H1 (cell line): ENCODE measurements around the gene ELMO2. TPM values are rescaled to one million over a fixed set of nuclear protein-coding genes. Genes with fewer than 3 reads are reported as not detected.

Experiments
- CTCF ChIA-PET: fragments of 300-600 bp; sonication (Branson Sonifier 250); formaldehyde crosslinking; loops from one replicate; lab custom pipeline; 2021; ENCODE audit not compliant: partially characterized antibody; lab: Charles Lee
- POLR2A ChIA-PET: fragments of 300-600 bp; sonication (Branson Sonifier 250); formaldehyde crosslinking; loops from one replicate; lab custom pipeline; 2021; ENCODE audit warnings: inconsistent platforms; ENCODE audit not compliant: partially characterized antibody; lab: Charles Lee
- DNase-seq, 2 experiments: peaks; one replicate each; pipeline versions ENCODE4 v3.0.0 to v3.0.0-alpha.2; 2010 to 2022; ENCODE audit warnings: low spot score in 2 of 2, low read depth in 1 of 2, mixed read lengths in 1 of 2
- FAIRE-seq: peaks from 2 replicates; lab custom pipeline; 2011; peaks lifted over from hg19 to GRCh38; lab: Jason Lieb, UNC
- H2AFZ ChIP-seq: 2 replicates; pipeline ENCODE4 v1.8.1; 2012; ENCODE audit warnings: low read length, inconsistent platforms
- H2AK5ac ChIP-seq: 2 replicates; pipeline ENCODE4 v1.6.1; 2013; ENCODE audit warnings: low read depth, low read length
- H2BK120ac ChIP-seq: replicated peaks from 2 replicates; pipeline ENCODE3; 2013; ENCODE audit warnings: low read depth, low read length, inconsistent platforms
- H2BK12ac ChIP-seq: 2 replicates; pipeline ENCODE4 v1.6.1; 2013; ENCODE audit warnings: low read depth, low read length
- H2BK15ac ChIP-seq: 2 replicates; pipeline ENCODE4 v1.6.1; 2013; ENCODE audit warnings: low read length
- H2BK20ac ChIP-seq: 2 replicates; pipeline ENCODE4 v1.6.1; 2013; ENCODE audit warnings: low read length
- H2BK5ac ChIP-seq: 2 replicates; pipeline ENCODE4 v1.6.1; 2013; ENCODE audit warnings: low read depth, low read length
- H3K14ac ChIP-seq: 2 replicates; pipeline ENCODE4 v1.6.1; 2013; ENCODE audit warnings: inconsistent platforms; ENCODE audit not compliant: insufficient read length
- H3K18ac ChIP-seq: 2 replicates; pipeline ENCODE4 v1.6.1; 2013; ENCODE audit warnings: low read length; ENCODE audit errors: extremely low read depth
- H3K23ac ChIP-seq: 2 replicates; pipeline ENCODE4 v1.6.1; 2013; ENCODE audit warnings: inconsistent platforms; ENCODE audit not compliant: insufficient read length
- H3K23me2 ChIP-seq: 2 replicates; pipeline ENCODE4 v1.6.1; 2013; ENCODE audit warnings: low read depth, low read length
- H3K27ac ChIP-seq: 2 replicates; pipeline ENCODE4 v1.6.1; 2011; ENCODE audit warnings: low read depth, low read length, inconsistent platforms
- H3K27me3 ChIP-seq, 4 experiments: replicated peaks in 1 of 4; 1 replicate in 1 of 4; 2 replicates in 3 of 4; pipeline versions ENCODE4 v1.6.1 to v1.8.1; 2011 to 2013; ENCODE audit warnings: low read length in 3 of 4, mild to moderate bottlenecking in 3 of 4, inconsistent platforms in 2 of 4, mixed read lengths in 2 of 4, moderate library complexity in 1 of 4; ENCODE audit not compliant: control insufficient read depth in 3 of 4, insufficient read depth in 3 of 4; ENCODE audit errors: extremely low read depth in 1 of 4
- H3K36me3 ChIP-seq, 4 experiments: 2 replicates each; pipeline versions ENCODE4 v1.6.1 to v1.8.1; 2011 to 2013; ENCODE audit warnings: mild to moderate bottlenecking in 4 of 4, low read length in 3 of 4, moderate library complexity in 2 of 4, control low read depth in 1 of 4, inconsistent platforms in 1 of 4; ENCODE audit not compliant: insufficient read depth in 4 of 4, control insufficient read depth in 2 of 4
- H3K4ac ChIP-seq: replicated peaks from 2 replicates; pipeline ENCODE3; 2013; ENCODE audit warnings: low read length, low read depth, mixed read lengths, inconsistent platforms; ENCODE audit not compliant: insufficient read length
- H3K4me1 ChIP-seq, 4 experiments: replicated peaks in 1 of 4; 1 replicate in 1 of 4; 2 replicates in 3 of 4; pipeline versions ENCODE4 v1.6.1 to v1.8.1; 2011 to 2013; ENCODE audit warnings: low read length in 3 of 4, inconsistent platforms in 2 of 4, mixed read lengths in 1 of 4; ENCODE audit not compliant: insufficient read depth in 4 of 4, control insufficient read depth in 3 of 4
- H3K4me2 ChIP-seq, 2 experiments: 2 replicates each; pipeline versions ENCODE4 v1.6.1 to v1.8.1; 2011 to 2013; ENCODE audit warnings: low read depth in 2 of 2, low read length in 2 of 2, control low read depth in 1 of 2, inconsistent platforms in 1 of 2, mild to moderate bottlenecking in 1 of 2; ENCODE audit not compliant: insufficient read depth in 1 of 2
- H3K4me3 ChIP-seq, 4 experiments: fragments of 200-600, 300-600 bp in 1 of 4; sonication (generic), shearing (Covaris generic), sonication (Bioruptor Twin) in 1 of 4; 2 replicates each; pipeline versions ENCODE4 v1.5.1 to v1.8.1; 2011 to 2016; ENCODE audit warnings: low read length in 4 of 4, low read depth in 3 of 4, control low read depth in 2 of 4, inconsistent platforms in 2 of 4, mild to moderate bottlenecking in 2 of 4, mixed read lengths in 1 of 4, moderate library complexity in 1 of 4; ENCODE audit not compliant: insufficient read depth in 2 of 4; ENCODE audit errors: extremely low read depth in 1 of 4
- H3K56ac ChIP-seq: replicated peaks from 2 replicates; pipeline ENCODE3; 2013; ENCODE audit warnings: low read depth, mild to moderate bottlenecking, mixed read lengths, low read length, inconsistent platforms; ENCODE audit not compliant: insufficient read length
- H3K79me1 ChIP-seq: 2 replicates; pipeline ENCODE4 v1.6.1; 2013; ENCODE audit warnings: low read depth, low read length, control low read depth
- H3K79me2 ChIP-seq, 2 experiments: 2 replicates each; pipeline versions ENCODE4 v1.6.1 to v1.8.1; 2012 to 2013; ENCODE audit warnings: low read length in 2 of 2, mild to moderate bottlenecking in 2 of 2, inconsistent platforms in 1 of 2; ENCODE audit not compliant: insufficient read depth in 2 of 2, control insufficient read depth in 1 of 2
- H3K9ac ChIP-seq, 4 experiments: replicated peaks in 1 of 4; 1 replicate in 1 of 4; 2 replicates in 3 of 4; pipeline versions ENCODE4 v1.6.1 to v1.8.1; 2011 to 2013; ENCODE audit warnings: low read depth in 3 of 4, low read length in 3 of 4, control low read depth in 2 of 4, mild to moderate bottlenecking in 2 of 4, moderate library complexity in 2 of 4, inconsistent platforms in 1 of 4; ENCODE audit errors: extremely low read depth in 1 of 4
- H3K9me3 ChIP-seq, 2 experiments: 2 replicates each; pipeline versions ENCODE4 v1.6.1 to v1.8.1; 2012 to 2013; ENCODE audit warnings: mild to moderate bottlenecking in 2 of 2, moderate library complexity in 2 of 2, control low read depth in 1 of 2, inconsistent platforms in 1 of 2, low read depth in 1 of 2, low read length in 1 of 2, mixed read lengths in 1 of 2; ENCODE audit not compliant: insufficient read depth in 2 of 2
- H4K20me1 ChIP-seq, 2 experiments: replicated peaks in 1 of 2; 2 replicates each; pipeline versions ENCODE3 to v1.8.1; 2011 to 2013; ENCODE audit warnings: inconsistent platforms in 2 of 2, low read length in 2 of 2, mild to moderate bottlenecking in 1 of 2; ENCODE audit not compliant: insufficient read depth in 2 of 2, control insufficient read depth in 1 of 2
- H4K5ac ChIP-seq: 2 replicates; pipeline ENCODE4 v1.6.1; 2013; ENCODE audit warnings: low read length, low read depth, mixed read lengths, inconsistent platforms; ENCODE audit not compliant: insufficient read length
- H4K8ac ChIP-seq: 2 replicates; pipeline ENCODE4 v1.8.0; 2013; ENCODE audit warnings: mild to moderate bottlenecking, moderate library complexity, low read length, inconsistent platforms; ENCODE audit not compliant: insufficient read depth; ENCODE audit errors: extremely low read depth
- H4K91ac ChIP-seq: replicated peaks from 2 replicates; pipeline ENCODE3; 2013; ENCODE audit warnings: low read length, mixed read lengths, inconsistent platforms; ENCODE audit not compliant: insufficient read length
- BACH1 ChIP-seq: IDR thresholded peaks from 2 replicates; pipeline ENCODE4 v1.6.1; 2012; ENCODE audit warnings: low read length, improper control_type of control experiment
- BRCA1 ChIP-seq: IDR thresholded peaks from 2 replicates; pipeline ENCODE4 v1.6.1; 2012; ENCODE audit warnings: low read depth, low read length, improper control_type of control experiment
- HDAC2 ChIP-seq, 2 experiments: fragments of 300-600 bp in 1 of 2; sonication (generic) in 1 of 2; IDR thresholded peaks; 2 replicates each; pipeline ENCODE4 v1.6.1; 2011 to 2012; ENCODE audit warnings: low read depth in 2 of 2, low read length in 2 of 2, mild to moderate bottlenecking in 2 of 2, moderate library complexity in 2 of 2, borderline replicate concordance in 1 of 2, inconsistent platforms in 1 of 2
- PHF8 ChIP-seq: fragments of 200-600 bp; sonication (generic); conservative IDR thresholded peaks from 2 replicates; pipeline ENCODE4 v1.7.1; 2012; ENCODE audit warnings: low read depth, mild to moderate bottlenecking, inconsistent platforms, low read length, moderate library complexity
- POLR2AphosphoS5 ChIP-seq: IDR thresholded peaks from 2 replicates; pipeline ENCODE4 v1.6.1; 2011; ENCODE audit warnings: low read depth, low read length
- SP1 ChIP-seq: IDR thresholded peaks from 2 replicates; pipeline ENCODE4 v1.6.1; 2011; ENCODE audit warnings: low read depth, low read length
- SUZ12 ChIP-seq: fragments of 200-600 bp; sonication (generic); IDR thresholded peaks from 2 replicates; pipeline ENCODE4 v1.6.1; 2012; ENCODE audit warnings: mild to moderate bottlenecking, inconsistent platforms, low read length, moderate library complexity, mixed read lengths
- TAF1 ChIP-seq: IDR thresholded peaks from 2 replicates; pipeline ENCODE4 v1.6.1; 2011; ENCODE audit warnings: mild to moderate bottlenecking, low read depth, low read length
- TCF12 ChIP-seq: IDR thresholded peaks from 2 replicates; pipeline ENCODE4 v1.6.1; 2011; ENCODE audit warnings: low read depth, mild to moderate bottlenecking, low read length
- WGBS, 2 experiments: shearing (Covaris generic) in 1 of 2; methylation state at CpG; one replicate each; pipeline versions ENCODE4 v1.1.6 to v1.1.7; 2013 to 2015; ENCODE audit warnings: low lambda C conversion rate in 2 of 2, mixed read lengths in 2 of 2, inconsistent platforms in 1 of 2, low coverage in 1 of 2, missing lambda C conversion rate in 1 of 2; ENCODE audit not compliant: insufficient replicate concordance in 2 of 2, insufficient coverage in 1 of 2, insufficient read length in 1 of 2; ENCODE audit errors: extremely low coverage in 1 of 2, missing lambda C conversion rate in 1 of 2; 5-methylcytosine and 5-hydroxymethylcytosine counted together
- polyA plus RNA-seq, 7 experiments: library from polyadenylated mRNA; depleted of rRNA in 3 of 7; stranded (reverse) in 5 of 7; unstranded in 2 of 7; fragments of >200 nt in 5 of 7; fragments of 200-250 nt in 2 of 7; gene quantifications; 1 replicate in 5 of 7; 2 replicates in 1 of 7; 4 replicates in 1 of 7; pipeline versions ENCODE4 v1.2.1 to v1.2.3, GENCODE V29; 2011 to 2013; ENCODE audit warnings: missing spikeins in 2 of 7, mixed read lengths in 2 of 7
- total RNA-seq: library from RNA; stranded (reverse); fragmentation: NEBNext Ultra II Directional; extraction: Animal tissue kit (Norgen Biotek cat#: 25700); gene quantifications from 2 replicates; pipeline ENCODE4 v1.2.1, GENCODE V29; 2021

Gene ELMO2
- total and polyA plus RNA-seq, 2 of the 8 experiments (the other 6 are each of a cell fraction or from before 2014, with no cell fraction given): 34.3 to 39.7 TPM

- Histone ChIP-seq H3K4me1 (peaks cover 0 to 3% (median 2%) of the 10 kb centered on the region in 4 experiments; a peak in 3 of 7 replicates), H3K27ac (no peak overlapping the region), H3K18ac (no peak overlapping the region), H3K79me1 (no peaks in the 10 kb centered on the region), H2BK120ac (no peak overlapping the region), H2AFZ (no peak overlapping the region), H3K4ac (no peak overlapping the region), H3K36me3 (no peaks in the 10 kb centered on the region), H2BK5ac (no peak overlapping the region), H3K23me2 (no peaks in the 10 kb centered on the region), H3K4me2 (no peak overlapping the region), H3K56ac (no peak overlapping the region), H2BK20ac (no peak overlapping the region), H2AK5ac (no peak overlapping the region), H3K4me3 (no peak overlapping the region), H3K9ac (no peak overlapping the region), H3K14ac (no peak overlapping the region), H3K23ac (no peak overlapping the region), H2BK12ac (no peak overlapping the region), H3K9me3 (no peaks in the 10 kb centered on the region), H2BK15ac (0 out of 2 replicates have a peak overlapping the region, but pooled peaks have one; percentile 53), H4K20me1 (peaks cover 0 to 2% of the 10 kb centered on the region in 2 experiments), H3K27me3 (peaks cover 0 to 2% (median 0%) of the 10 kb centered on the region in 4 experiments; a peak in 1 of 7 replicates), H4K91ac (no peak overlapping the region), H4K8ac (no peak overlapping the region), H4K5ac (no peak overlapping the region), H3K79me2 (no peaks in the 10 kb centered on the region)
- ChIA-PET POLR2A (interaction anchor here (1.0 to 1.3 kb wide), 2 partner anchors 19 to 24 kb away, joined by 3 read pairs; no protein-coding TSS in a partner anchor), CTCF (interaction anchor here (0.6 to 17.6 kb wide), 16 partner anchors 9 to 281 kb away, joined by 3 to 214 read pairs (median 4); partner anchors contain the start of gene CDH22)
- 92% methylated on average over 7 of the region's 7 CpGs; no CpG with 5 or more reads in 1 of the 2 experiments for WGBS, 2 experiments
- TF ChIP-seq POLR2AphosphoS5 (no peak), SP1 (no peak), BACH1 (no peak), BRCA1 (no peak), SUZ12 (no peak), PHF8 (no peak), HDAC2 (IDR thresholded peaks at IDR 0.05; ENCODE audit: borderline replicate concordance in 1 of 2, low read depth in 2 of 2, low read length in 2 of 2) (no peak), TCF12 (no peak), TAF1 (no peak)
- DNase-seq (no peak), FAIRE-seq (no peak)
Observed at GRCh38 chr20:46324379-46324778, 82.0 kb downstream of the ELMO2 start.
